Psoas muscle (tissue), 8 donors: ENCODE data around the gene NF1. TPM values are rescaled to one million over a fixed set of nuclear protein-coding genes. Genes with fewer than 3 reads are reported as not detected.

ENCODE experiments used
- ATAC-seq, 4 donors: fragments of 200-7000 bp; cut with Tn5 transposase; one replicate each; pipeline ENCODE4 v1.9.1; 2020; ENCODE audit warnings: moderate library complexity in 3 of 4, mild to moderate bottlenecking in 2 of 4
- DNase-seq, 2 donors: peaks; one replicate each; pipeline ENCODE4 v3.0.0-alpha.2; 2020
- H3K27ac ChIP-seq: fragments of 200-600 bp; one replicate; pipeline ENCODE4 v1.8.0; 2022
- H3K27me3 ChIP-seq, 3 donors: fragments of 200-600 bp in 1 of 3; one replicate each; pipeline versions ENCODE4 v1.6.1 to v1.8.0; 2013 to 2022; ENCODE audit warnings: low read length in 2 of 3, mild to moderate bottlenecking in 2 of 3, moderate library complexity in 1 of 3; ENCODE audit not compliant: insufficient read depth in 3 of 3
- H3K36me3 ChIP-seq, 2 donors: fragments of 200-600 bp in 1 of 2; one replicate each; pipeline versions ENCODE4 v1.6.1 to v1.8.0; 2013 to 2022; ENCODE audit warnings: low read depth in 1 of 2, mild to moderate bottlenecking in 1 of 2, moderate library complexity in 1 of 2; ENCODE audit not compliant: insufficient read depth in 1 of 2
- H3K4me1 ChIP-seq: fragments of 200-600 bp; one replicate; pipeline ENCODE4 v1.8.0; 2022
- H3K4me3 ChIP-seq: fragments of 200-600 bp; one replicate; pipeline ENCODE4 v1.8.0; 2022; ENCODE audit warnings: mild to moderate bottlenecking
- H3K9me3 ChIP-seq: fragments of 200-600 bp; one replicate; pipeline ENCODE4 v1.8.0; 2022
- CTCF ChIP-seq: fragments of 200-600 bp; IDR thresholded peaks from one replicate; pipeline ENCODE4 v1.8.0; 2022; ENCODE audit warnings: antibody characterized with exemption
- WGBS, 3 donors: extraction: QIAGEN DNeasy Blood & Tissue Kit; methylation state at CpG; one replicate each; pipeline versions ENCODE4 v1.1.6 to v1.1.7; 2013; 5-methylcytosine and 5-hydroxymethylcytosine counted together
- intact Hi-C, 2 donors: fragments of 100-400 bp; cut with DNase I; formaldehyde crosslinking; loops; one replicate each; pipeline versions ENCODE4 v1.11.0 to v1.14.2; 2022
- polyA plus RNA-seq, 3 donors: library from polyadenylated mRNA; stranded (reverse); fragments of 200-250 nt; gene quantifications; one replicate each; pipeline ENCODE4 v1.2.3, GENCODE V29; 2013
- total RNA-seq, 4 donors: library from RNA; stranded (reverse); fragmentation: NEBNext Ultra II Directional in 2 of 4; extraction: Animal tissue kit (Norgen Biotek cat#: 25700) in 2 of 4; gene quantifications; one replicate each; pipeline versions ENCODE4 v1.2.1 to v1.2.4, GENCODE V29; 2021 to 2023
- donor health status: healthy with polysubstance abuse.
- donor health status: DM: no; HTN: no; CAD: no; lungs with moderate emphysema.
- donor health status: Bipolar disorder and iron deficiency.
- donor health status: healthy.
- donor health status: DM: yes; HTN: yes; CAD: no.
- donor health status: DM: no; HTN: no; CAD: no.
- donor health status: DM: no; HTN: no; CAD: no.
- donor health status: DM: yes; HTN: yes; CAD: no.

Gene NF1
- total and polyA plus RNA-seq, 7 donors = 3.5 to 35.5 (median 27.4) TPM

- ATAC-seq (no peak), DNase-seq (no peak)
- no peaks in the 10 kb centered on the region for H3K9me3 ChIP-seq
- intact Hi-C loops = no loop called here
- WGBS, 3 donors = 97 to 98% (median 97%) methylated on average over 4 of the region's 4 CpGs
- no peak for TF ChIP-seq CTCF
- H3K4me1 ChIP-seq = no peaks in the 10 kb centered on the region
- H3K4me3 ChIP-seq = no peak overlapping the region
- no peaks in the 10 kb centered on the region for H3K36me3 ChIP-seq
- H3K27ac ChIP-seq = no peak overlapping the region
- H3K27me3 ChIP-seq = no peaks in the 10 kb centered on the region
Measured at GRCh38 chr17:31113939-31114338, 19.2 kb downstream of the NF1 start.

DNA sequence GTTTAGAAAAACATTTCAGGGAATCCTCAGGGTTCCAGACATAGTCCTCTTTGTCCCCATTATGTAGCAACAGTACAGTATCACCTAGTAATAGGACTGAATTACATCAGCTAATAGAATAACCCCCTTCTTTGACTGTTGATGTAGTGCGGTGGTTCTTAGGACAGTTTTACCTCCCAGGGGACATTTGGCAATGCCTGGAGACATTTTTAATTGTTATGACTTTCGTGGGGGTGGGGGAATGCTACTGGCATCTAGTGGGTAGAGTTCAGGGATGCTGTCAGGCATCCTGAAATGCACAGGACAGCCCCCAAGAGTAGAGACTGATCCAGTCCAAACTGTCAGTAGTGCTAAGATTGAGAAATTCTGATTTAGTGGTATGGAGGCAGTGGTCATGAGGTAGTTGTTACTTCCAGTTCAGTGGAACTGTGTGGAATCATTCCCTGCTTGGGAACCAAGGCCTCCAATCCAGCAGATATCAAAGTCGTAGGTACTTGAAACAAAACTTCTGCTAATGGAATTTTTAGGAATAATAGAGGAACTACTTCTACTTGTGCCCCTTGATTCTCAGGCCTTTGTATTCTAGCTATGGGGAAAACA, 20.3 kb downstream of the NF1 start:
- DNase-seq (no peak), ATAC-seq (no peak)
- intact Hi-C loops = no loop called here
- TF ChIP-seq CTCF = no peak
- H3K27ac ChIP-seq = no peak overlapping the region
- no peaks in the 10 kb centered on the region for H3K4me1 ChIP-seq
- no peak overlapping the region for H3K4me3 ChIP-seq
- no peaks in the 10 kb centered on the region for H3K9me3 ChIP-seq
- H3K27me3 ChIP-seq = no peaks in the 10 kb centered on the region
- WGBS, 3 donors = 83 to 86% (median 85%) methylated on average over 3 of the region's 3 CpGs
- H3K36me3 ChIP-seq = no peaks in the 10 kb centered on the region

DNA sequence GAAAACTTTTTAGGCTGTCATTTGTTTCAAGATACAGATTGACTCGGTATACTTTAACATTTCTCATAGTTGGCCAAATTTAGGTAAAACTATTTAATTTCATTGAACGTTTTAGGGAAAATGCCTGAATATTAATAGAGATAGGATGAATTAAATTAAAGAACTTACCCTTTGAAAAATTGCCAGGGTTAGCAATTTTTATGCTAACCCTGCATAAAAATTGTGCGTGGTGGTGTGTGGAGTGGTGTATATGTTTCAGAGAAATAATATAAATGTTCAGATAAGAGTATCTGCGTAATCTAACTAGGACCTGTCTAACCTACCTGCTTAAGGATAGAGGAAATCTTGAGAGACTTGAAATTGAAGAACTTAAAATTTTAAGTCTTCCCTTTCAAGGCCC, 21.4 kb downstream of the NF1 start:
- WGBS, 3 donors = 89 to 95% (median 89%) methylated on average over 4 of the region's 4 CpGs
- Histone ChIP-seq H3K27ac (no peak overlapping the region), H3K27me3 (no peaks in the 10 kb centered on the region), H3K4me1 (no peaks in the 10 kb centered on the region), H3K9me3 (no peaks in the 10 kb centered on the region), H3K36me3 (no peaks in the 10 kb centered on the region), H3K4me3 (no peak overlapping the region)
- TF ChIP-seq CTCF = no peak
- ATAC-seq = no peak
- intact Hi-C loops = no loop called here
- DNase-seq = no peak

DNA sequence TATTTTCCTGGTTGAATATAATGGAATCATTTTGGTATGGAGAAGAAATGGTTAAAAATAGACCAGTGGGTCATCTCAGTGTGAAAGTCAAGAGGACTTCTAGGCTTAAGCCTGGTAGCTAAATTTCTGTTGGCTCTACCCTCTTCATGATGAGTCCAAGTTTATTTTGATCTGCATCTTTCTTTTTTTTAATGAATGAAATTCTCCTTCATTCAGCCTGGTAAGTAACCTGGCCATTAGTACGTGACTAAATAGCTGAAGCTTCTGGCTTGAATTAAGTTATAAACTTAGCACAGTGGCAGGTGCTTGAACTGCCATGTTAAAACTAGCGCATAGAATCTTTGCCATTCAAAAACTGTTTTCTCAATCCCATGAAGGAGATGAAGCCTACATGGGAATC, 28.0 kb downstream of the NF1 start:
- Histone ChIP-seq H3K27ac (peak overlapping the region; percentile 31), H3K4me1 (peaks cover 16% of the 10 kb centered on the region), H3K9me3 (no peaks in the 10 kb centered on the region), H3K27me3 (no peaks in the 10 kb centered on the region), H3K4me3 (no peak overlapping the region), H3K36me3 (no peaks in the 10 kb centered on the region)
- WGBS, 3 donors = 25 to 36% (median 25%) methylated on average over 2 of the region's 2 CpGs
- intact Hi-C loops = no loop called here
- peak; percentile 57 to 94 (median 82) for ATAC-seq
- DNase-seq = no peak
- TF ChIP-seq CTCF = no peak

DNA sequence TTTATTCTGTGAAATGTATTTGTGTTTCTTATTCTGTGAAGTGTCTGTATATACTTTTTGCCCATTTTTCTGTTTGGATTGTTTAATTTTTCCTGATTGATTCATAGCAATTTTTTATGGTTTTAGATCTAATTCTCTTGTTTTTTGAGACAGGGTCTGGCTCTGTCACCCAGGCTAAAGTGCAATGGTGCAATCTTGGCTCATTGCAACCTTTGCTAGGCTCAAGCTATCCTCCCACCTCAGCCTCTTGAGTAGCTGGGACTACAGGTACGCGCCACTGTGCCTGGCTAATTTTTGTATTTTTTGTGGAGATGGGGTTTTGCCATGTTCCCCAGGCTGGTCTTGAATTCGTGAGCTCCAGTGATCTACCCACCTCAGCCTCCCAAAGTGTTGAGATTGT, 31.5 kb downstream of the NF1 start:
- Histone ChIP-seq H3K27ac (no peak overlapping the region), H3K4me3 (no peak overlapping the region), H3K36me3 (no peaks in the 10 kb centered on the region), H3K9me3 (no peaks in the 10 kb centered on the region), H3K4me1 (peaks cover 23% of the 10 kb centered on the region), H3K27me3 (no peaks in the 10 kb centered on the region)
- no peak for TF ChIP-seq CTCF
- WGBS, 3 donors = 92 to 97% (median 93%) methylated on average over 3 of the region's 3 CpGs
- no peak for ATAC-seq
- intact Hi-C loops = no loop called here
- no peak for DNase-seq
